PC-9 (cell line): ENCODE results near the gene HSPBP1. TPM values are rescaled to one million over a fixed set of nuclear protein-coding genes. Genes with fewer than 3 reads are reported as not detected.

ENCODE experiments used
- BruUV-seq: library from RNA; stranded (reverse); fragments of 400-500 nt; replicated peaks from 2 replicates; lab custom pipeline; 2021; lab: Mats Ljungman, UMichigan
- CTCF ChIA-PET: fragments of 300-600 bp; sonication (Branson Sonifier 250); formaldehyde crosslinking; loops from one replicate; lab custom pipeline; 2022; ENCODE audit warnings: antibody characterized with exemption; lab: Charles Lee
- POLR2A ChIA-PET: fragments of 300-600 bp; sonication (Branson Sonifier 250); formaldehyde crosslinking; loops from one replicate; lab custom pipeline; 2022; ENCODE audit warnings: antibody characterized with exemption; ENCODE audit not compliant: unreplicated experiment; lab: Charles Lee
- DNase-seq, 2 experiments: peaks; one replicate each; pipeline versions ENCODE4 v3.0.0 to v3.0.0-alpha.2; 2015 to 2022; ENCODE audit warnings: mixed read lengths in 1 of 2
- H2AFZ ChIP-seq: fragments of 200-600 bp; sonication (generic); 2 replicates; pipeline ENCODE4 v1.8.1; 2017; ENCODE audit warnings: antibody characterized with exemption
- H3F3A ChIP-seq: fragments of 200-600 bp; sonication (generic); 2 replicates; pipeline ENCODE4 v1.8.1; 2017; ENCODE audit warnings: antibody characterized with exemption, mild to moderate bottlenecking, low read depth; ENCODE audit not compliant: insufficient read depth
- H3K27ac ChIP-seq: fragments of 200-600 bp; sonication (generic); 2 replicates; pipeline ENCODE4 v1.6.1; 2016; ENCODE audit warnings: mixed run types
- H3K27me3 ChIP-seq: fragments of 200-600 bp; sonication (generic); 2 replicates; pipeline ENCODE4 v1.6.1; 2016; ENCODE audit warnings: low read depth, mixed run types; ENCODE audit not compliant: insufficient read depth
- H3K36me3 ChIP-seq: fragments of 200-600 bp; sonication (generic); 2 replicates; pipeline ENCODE4 v1.6.1; 2016; ENCODE audit warnings: low read depth, mixed run types
- H3K4me1 ChIP-seq: fragments of 200-600 bp; sonication (generic); replicated peaks from 2 replicates; pipeline ENCODE4 v1.6.1; 2016; ENCODE audit warnings: mixed run types; ENCODE audit not compliant: insufficient read depth
- H3K4me2 ChIP-seq: fragments of 200-600 bp; sonication (generic); 2 replicates; pipeline ENCODE4 v1.6.1; 2017; ENCODE audit warnings: mixed run types
- H3K4me3 ChIP-seq: fragments of 200-600 bp; sonication (generic); 2 replicates; pipeline ENCODE4 v1.6.1; 2016; ENCODE audit warnings: mixed run types
- H3K79me2 ChIP-seq: fragments of 200-600 bp; sonication (generic); 2 replicates; pipeline ENCODE4 v1.6.1; 2017; ENCODE audit warnings: low read depth, mixed run types
- H3K9me2 ChIP-seq: fragments of 200-600 bp; sonication (generic); 2 replicates; pipeline ENCODE4 v1.8.1; 2017; ENCODE audit warnings: mild to moderate bottlenecking; ENCODE audit not compliant: insufficient read depth
- H3K9me3 ChIP-seq: fragments of 200-600 bp; sonication (generic); 2 replicates; pipeline ENCODE4 v1.8.1; 2016; ENCODE audit warnings: low read depth; ENCODE audit not compliant: insufficient read depth
- H4K20me1 ChIP-seq: fragments of 200-600 bp; sonication (generic); 2 replicates; pipeline ENCODE4 v1.8.1; 2017; ENCODE audit not compliant: insufficient read depth
- CTCF ChIP-seq: fragments of 200-600 bp; sonication (generic); conservative IDR thresholded peaks from 2 replicates; pipeline ENCODE4 v1.6.1; 2017; ENCODE audit warnings: mixed run types, antibody characterized with exemption, mild to moderate bottlenecking, moderate library complexity
- EZH2 ChIP-seq: fragments of 200-600 bp; sonication (generic); IDR thresholded peaks from 2 replicates; pipeline ENCODE4 v1.8.0; 2017; ENCODE audit warnings: antibody characterized with exemption, low read depth
- intact Hi-C: fragments of 100-400 bp; cut with micrococcal nuclease; formaldehyde crosslinking; loops from one replicate; pipeline ENCODE4 v1.10.0; 2022; ENCODE audit not compliant: unreplicated experiment
- total RNA-seq: library from RNA; stranded (reverse); gene quantifications from 2 replicates; pipeline ENCODE4 v1.2.3, GENCODE V29; 2021

HSPBP1 gene
- total RNA-seq, 1 experiment from 2014 or later = 66.2 TPM

DNA sequence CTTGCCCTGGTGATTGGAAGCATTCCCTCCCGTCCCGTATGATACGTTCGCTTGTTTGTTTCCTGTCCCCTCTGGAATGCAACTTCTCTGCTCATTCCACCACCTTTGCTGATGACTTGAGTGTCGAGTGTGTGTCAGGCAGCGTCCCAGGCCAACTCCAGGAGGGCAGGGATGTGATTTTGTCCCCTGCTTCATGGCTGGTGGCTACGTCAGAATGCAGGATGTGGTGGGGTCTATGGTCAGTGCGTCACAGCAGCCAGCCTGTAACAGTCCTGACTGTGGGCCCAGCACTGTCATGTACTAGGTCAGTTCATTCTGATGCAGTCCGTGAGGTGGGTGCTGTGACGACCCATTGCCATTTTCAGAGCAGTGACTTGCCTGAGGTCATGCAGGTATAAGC lies 20.1 kb upstream of the HSPBP1 start:
- Histone ChIP-seq H3K9me3 (no peaks in the 10 kb centered on the region), H3F3A (peaks cover 10% of the 10 kb centered on the region; the same call in 1 of the 2 replicates), H3K36me3 (no peaks in the 10 kb centered on the region), H2AFZ (no peak overlapping the region), H4K20me1 (no peaks in the 10 kb centered on the region), H3K4me2 (no peak overlapping the region), H3K4me1 (0 out of 2 replicates have a peak, but pooled peaks cover 4% of the 10 kb centered on the region), H3K9me2 (no peaks in the 10 kb centered on the region), H3K27me3 (no peaks in the 10 kb centered on the region), H3K27ac (no peak overlapping the region), H3K79me2 (no peaks in the 10 kb centered on the region), H3K4me3 (no peak overlapping the region)
- BruUV-seq = no TSS peak
- ChIA-PET POLR2A (no interaction called here), CTCF (no interaction called here)
- intact Hi-C loops = no loop called here
- no peak for DNase-seq
- TF ChIP-seq EZH2 = no peak
- no peak for TF ChIP-seq CTCF

GRCh38 chr19:55297267-55297666 lies 17.4 kb upstream of the HSPBP1 start:
- Histone ChIP-seq H4K20me1 (no peaks in the 10 kb centered on the region), H3K9me2 (no peaks in the 10 kb centered on the region), H3K27me3 (no peaks in the 10 kb centered on the region), H3K9me3 (no peaks in the 10 kb centered on the region), H3K4me1 (0 out of 2 replicates have a peak, but pooled peaks cover 3% of the 10 kb centered on the region), H3K4me2 (no peak overlapping the region), H3K36me3 (no peaks in the 10 kb centered on the region), H3K4me3 (no peak overlapping the region), H2AFZ (no peak overlapping the region), H3K79me2 (no peaks in the 10 kb centered on the region), H3F3A (peaks cover 4% of the 10 kb centered on the region), H3K27ac (no peak overlapping the region)
- TF ChIP-seq EZH2 (no peak), CTCF (no peak)
- intact Hi-C loops = no loop called here
- CTCF ChIA-PET = no interaction called here
- no TSS peak for BruUV-seq
- POLR2A ChIA-PET = no interaction called here
- no peak for DNase-seq

GRCh38 chr19:55289117-55289796 lies 9.3 kb upstream of the HSPBP1 start:
- intact Hi-C loops = no loop called here
- Histone ChIP-seq H4K20me1 (no peaks in the 10 kb centered on the region), H3K4me3 (no peak overlapping the region), H3K79me2 (no peaks in the 10 kb centered on the region), H3K4me1 (no peaks in the 10 kb centered on the region), H3K9me2 (no peaks in the 10 kb centered on the region), H3K36me3 (no peaks in the 10 kb centered on the region), H3K4me2 (no peak overlapping the region), H2AFZ (no peak overlapping the region), H3K27me3 (no peaks in the 10 kb centered on the region), H3F3A (peaks cover 23% of the 10 kb centered on the region), H3K27ac (no peak overlapping the region), H3K9me3 (no peaks in the 10 kb centered on the region)
- ChIA-PET POLR2A (interaction anchor here (0.5 to 0.6 kb wide), 2 partner anchors 97 to 143 kb away, joined by 4 read pairs; no protein-coding TSS in a partner anchor), CTCF (no interaction called here)
- no TSS peak for BruUV-seq
- TF ChIP-seq EZH2 (no peak), CTCF (no peak)
- no peak for DNase-seq
